ENCODE data around the gene TANGO2. TPM values are rescaled to one million over a fixed set of nuclear protein-coding genes. Genes with fewer than 3 reads are reported as not detected.

Gene TANGO2
- total RNA-seq, 1 donor from 2014 or later, result 24.9 TPM

- no peaks in the 10 kb centered on the region for H3K27me3 Mint-ChIP-seq (ENCODE audit: unreplicated experiment)
Measured at GRCh38 chr22:20105456-20106204, 84.7 kb downstream of the TANGO2 start.

GRCh38 chr22:20106205-20106848 lies 85.4 kb downstream of the TANGO2 start:
- Mint-ChIP-seq H3K4me1 (ENCODE audit: unreplicated experiment) (no peaks in the 10 kb centered on the region), H3K36me3 (ENCODE audit: unreplicated experiment) (peaks cover 29% of the 10 kb centered on the region)
- DNase-seq (ENCODE audit: extremely low spot score, unreplicated experiment), result no peak

More at GRCh38 chr22:20105456-20106204, 84.7 kb downstream of the TANGO2 start:
- Mint-ChIP-seq H3K9me3 (ENCODE audit: unreplicated experiment) (no peaks in the 10 kb centered on the region), H3K4me3 (ENCODE audit: unreplicated experiment) (no peak overlapping the region), H3K27ac (ENCODE audit: unreplicated experiment) (no peak overlapping the region), H3K4me1 (ENCODE audit: unreplicated experiment) (no peaks in the 10 kb centered on the region), H3K36me3 (ENCODE audit: unreplicated experiment) (peaks cover 29% of the 10 kb centered on the region)
- TF ChIP-seq, protein P1, sequence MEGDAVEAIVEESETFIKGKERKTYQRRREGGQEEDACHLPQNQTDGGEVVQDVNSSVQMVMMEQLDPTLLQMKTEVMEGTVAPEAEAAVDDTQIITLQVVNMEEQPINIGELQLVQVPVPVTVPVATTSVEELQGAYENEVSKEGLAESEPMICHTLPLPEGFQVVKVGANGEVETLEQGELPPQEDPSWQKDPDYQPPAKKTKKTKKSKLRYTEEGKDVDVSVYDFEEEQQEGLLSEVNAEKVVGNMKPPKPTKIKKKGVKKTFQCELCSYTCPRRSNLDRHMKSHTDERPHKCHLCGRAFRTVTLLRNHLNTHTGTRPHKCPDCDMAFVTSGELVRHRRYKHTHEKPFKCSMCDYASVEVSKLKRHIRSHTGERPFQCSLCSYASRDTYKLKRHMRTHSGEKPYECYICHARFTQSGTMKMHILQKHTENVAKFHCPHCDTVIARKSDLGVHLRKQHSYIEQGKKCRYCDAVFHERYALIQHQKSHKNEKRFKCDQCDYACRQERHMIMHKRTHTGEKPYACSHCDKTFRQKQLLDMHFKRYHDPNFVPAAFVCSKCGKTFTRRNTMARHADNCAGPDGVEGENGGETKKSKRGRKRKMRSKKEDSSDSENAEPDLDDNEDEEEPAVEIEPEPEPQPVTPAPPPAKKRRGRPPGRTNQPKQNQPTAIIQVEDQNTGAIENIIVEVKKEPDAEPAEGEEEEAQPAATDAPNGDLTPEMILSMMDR (IDR thresholded peaks at IDR 0.05), result no peak
- no peak for DNase-seq (ENCODE audit: extremely low spot score, unreplicated experiment)

DNA sequence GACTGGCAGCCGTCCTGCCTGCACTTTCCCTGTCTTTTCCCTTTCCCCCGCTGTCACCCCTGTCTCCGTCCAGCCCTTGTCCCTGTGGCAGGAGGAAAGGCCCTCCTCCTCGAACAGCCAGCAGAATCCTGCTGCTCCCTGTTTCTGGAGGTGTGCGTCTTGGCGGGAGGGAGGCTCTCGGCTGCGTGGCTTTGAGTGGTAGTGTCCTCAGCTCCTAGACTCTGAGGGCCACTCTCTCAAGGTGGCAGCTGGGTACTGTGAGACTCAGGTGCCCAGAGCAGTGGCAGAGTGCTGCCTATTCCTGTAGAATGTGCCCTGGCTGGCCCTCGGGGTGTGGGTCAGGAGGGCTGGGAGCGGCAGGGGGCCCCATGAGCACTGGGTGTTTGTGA lies 85.9 kb downstream of the TANGO2 start:
- Mint-ChIP-seq H3K27ac (ENCODE audit: unreplicated experiment) (no peak overlapping the region), H3K4me3 (ENCODE audit: unreplicated experiment) (no peak overlapping the region), H3K4me1 (ENCODE audit: unreplicated experiment) (no peaks in the 10 kb centered on the region), H3K27me3 (ENCODE audit: unreplicated experiment) (no peaks in the 10 kb centered on the region), H3K36me3 (ENCODE audit: unreplicated experiment) (peaks cover 29% of the 10 kb centered on the region), H3K9me3 (ENCODE audit: unreplicated experiment) (no peaks in the 10 kb centered on the region)
- no peak for DNase-seq (ENCODE audit: extremely low spot score, unreplicated experiment)
- TF ChIP-seq, protein P1 (IDR thresholded peaks at IDR 0.05), result no peak

More at GRCh38 chr22:20106205-20106848, 85.4 kb downstream of the TANGO2 start:
- Mint-ChIP-seq H3K4me3 (ENCODE audit: unreplicated experiment) (no peak overlapping the region), H3K27ac (ENCODE audit: unreplicated experiment) (no peak overlapping the region), H3K27me3 (ENCODE audit: unreplicated experiment) (no peaks in the 10 kb centered on the region), H3K9me3 (ENCODE audit: unreplicated experiment) (no peaks in the 10 kb centered on the region)
- TF ChIP-seq, protein P1 (IDR thresholded peaks at IDR 0.05), result no peak

- Mint-ChIP-seq H3K9me3 (ENCODE audit: unreplicated experiment) (no peaks in the 10 kb centered on the region), H3K4me3 (ENCODE audit: unreplicated experiment) (no peak overlapping the region), H3K27me3 (ENCODE audit: unreplicated experiment) (no peaks in the 10 kb centered on the region), H3K4me1 (ENCODE audit: unreplicated experiment) (no peaks in the 10 kb centered on the region), H3K36me3 (ENCODE audit: unreplicated experiment) (peaks cover 26% of the 10 kb centered on the region), H3K27ac (ENCODE audit: unreplicated experiment) (no peak overlapping the region)
- DNase-seq (ENCODE audit: extremely low spot score, unreplicated experiment), result no peak
- TF ChIP-seq, protein P1 (IDR thresholded peaks at IDR 0.05), result no peak
Measured at GRCh38 chr22:20107471-20107901, 86.6 kb downstream of the TANGO2 start.
